HCT116 (cell line): ENCODE measurements around the gene EIF4A3. TPM values are rescaled to one million over a fixed set of nuclear protein-coding genes. Genes with fewer than 3 reads are reported as not detected.

Experiments used
- ATAC-seq: fragments of 200-7000 bp; cut with Tn5 transposase; 2 replicates; pipeline ENCODE4 v1.9.1; 2020; ENCODE audit warnings: mild to moderate bottlenecking, moderate library complexity
- BruUV-seq: library from RNA; stranded (reverse); fragments of 400-500 nt; replicated peaks from 2 replicates; lab custom pipeline; 2021; lab: Mats Ljungman, UMichigan
- CTCF ChIA-PET: fragments of 300-600 bp; sonication (Branson Sonifier 250); formaldehyde crosslinking; loops from one replicate; lab custom pipeline; 2021; ENCODE audit warnings: antibody characterized with exemption; lab: Charles Lee
- POLR2A ChIA-PET: fragments of 300-600, 350-600 bp; sonication (Branson Sonifier 250); formaldehyde crosslinking; loops from one replicate; lab custom pipeline; 2021; ENCODE audit warnings: antibody characterized with exemption; lab: Charles Lee
- RAD21 ChIA-PET, 2 experiments: fragments of 300-600 bp; sonication (Branson Sonifier 250); formaldehyde crosslinking; loops; one replicate each; lab custom pipeline; 2023; ENCODE audit warnings: low total read pairs in 2 of 2; ENCODE audit not compliant: uncharacterized antibody in 2 of 2, unreplicated experiment in 2 of 2, low non-redundant PET in 1 of 2; lab: Charles Lee
- DNase-seq: peaks from one replicate; pipeline ENCODE4 v3.0.0-alpha.2; 2010; ENCODE audit warnings: low read depth, low spot score
- H2AFZ ChIP-seq: fragments of 200-600 bp; shearing (Covaris generic), sonication (generic); 2 replicates; pipeline ENCODE4 v1.6.1; 2017; ENCODE audit warnings: low read depth, mixed run types, mixed read lengths, antibody characterized with exemption, low read length; ENCODE audit not compliant: poor library complexity, severe bottlenecking
- H3K27ac ChIP-seq: 2 replicates; pipeline ENCODE4 v1.5.1; 2012; ENCODE audit warnings: low read depth, low read length
- H3K27me3 ChIP-seq: fragments of 200-600 bp; sonication (generic); 2 replicates; pipeline ENCODE4 v1.6.1; 2016; ENCODE audit warnings: mixed run types, low read length, mixed read lengths; ENCODE audit not compliant: insufficient read depth
- H3K36me3 ChIP-seq, 2 experiments: fragments of 200-500 bp in 1 of 2; fragments of 200-600 bp in 1 of 2; sonication (Bioruptor generic) in 1 of 2; sonication (generic) in 1 of 2; 2 replicates each; pipeline versions ENCODE4 v1.5.1 to v1.6.1; 2014 to 2016; ENCODE audit warnings: low read length in 2 of 2, inconsistent platforms in 1 of 2, mixed read lengths in 1 of 2, mixed run types in 1 of 2; ENCODE audit not compliant: insufficient read depth in 2 of 2, control insufficient read depth in 1 of 2
- H3K4me1 ChIP-seq, 2 experiments: fragments of 200-600 bp in 1 of 2; sonication (generic) in 1 of 2; 2 replicates each; pipeline versions ENCODE4 v1.5.1 to v1.6.1; 2012 to 2017; ENCODE audit warnings: low read length in 2 of 2, inconsistent platforms in 1 of 2, mild to moderate bottlenecking in 1 of 2, mixed read lengths in 1 of 2, mixed run types in 1 of 2, moderate library complexity in 1 of 2; ENCODE audit not compliant: insufficient read depth in 2 of 2, control insufficient read depth in 1 of 2
- H3K4me2 ChIP-seq: fragments of 200-600 bp; sonication (generic); 2 replicates; pipeline ENCODE4 v1.6.1; 2017; ENCODE audit warnings: mixed run types, low read length, mixed read lengths
- H3K4me3 ChIP-seq, 2 experiments: fragments of 200-600 bp in 1 of 2; sonication (generic) in 1 of 2; replicated peaks in 1 of 2; 2 replicates each; pipeline ENCODE4 v1.5.1; 2011 to 2016; ENCODE audit warnings: low read length in 2 of 2, control low read depth in 1 of 2, low read depth in 1 of 2, mild to moderate bottlenecking in 1 of 2, mixed read lengths in 1 of 2, mixed run types in 1 of 2
- H3K79me2 ChIP-seq: fragments of 200-600 bp; sonication (generic); 2 replicates; pipeline ENCODE4 v1.6.1; 2017; ENCODE audit warnings: mild to moderate bottlenecking, mixed run types, low read length, moderate library complexity, mixed read lengths; ENCODE audit not compliant: insufficient read depth
- H3K9ac ChIP-seq: fragments of 200-600 bp; sonication (generic); 2 replicates; pipeline ENCODE4 v1.6.1; 2016; ENCODE audit warnings: low read length, mixed read lengths
- H3K9me2 ChIP-seq: fragments of 200-600 bp; sonication (generic), shearing (Covaris generic); 2 replicates; pipeline ENCODE4 v1.6.1; 2017; ENCODE audit warnings: mixed run types, mild to moderate bottlenecking, moderate library complexity; ENCODE audit not compliant: insufficient read depth
- H3K9me3 ChIP-seq, 2 experiments: fragments of 200-500 bp in 1 of 2; fragments of 200-600 bp in 1 of 2; sonication (Bioruptor generic) in 1 of 2; sonication (generic) in 1 of 2; 2 replicates each; pipeline ENCODE4 v1.6.1; 2014 to 2017; ENCODE audit warnings: low read length in 2 of 2, mixed read lengths in 2 of 2, inconsistent platforms in 1 of 2, low read depth in 1 of 2, mild to moderate bottlenecking in 1 of 2, mixed run types in 1 of 2, moderate library complexity in 1 of 2; ENCODE audit not compliant: control insufficient read depth in 1 of 2, insufficient read depth in 1 of 2
- H4K20me1 ChIP-seq: fragments of 200-600 bp; sonication (generic), shearing (Covaris generic); 2 replicates; pipeline ENCODE4 v1.6.1; 2017; ENCODE audit warnings: mixed run types, mild to moderate bottlenecking, moderate library complexity; ENCODE audit not compliant: insufficient read depth
- ATF3 ChIP-seq: IDR thresholded peaks from 2 replicates; pipeline ENCODE4 v1.6.1; 2012
- CBX3 ChIP-seq: IDR thresholded peaks from 2 replicates; pipeline ENCODE4 v1.6.1; 2012; ENCODE audit warnings: low read depth
- CEBPB ChIP-seq: IDR thresholded peaks from 2 replicates; pipeline ENCODE4 v1.6.1; 2012; ENCODE audit warnings: low read depth
- CTCF ChIP-seq, 3 experiments: fragments of 200-600 bp in 1 of 3; sonication (generic) in 1 of 3; IDR thresholded peaks in 2 of 3; conservative IDR thresholded peaks in 1 of 3; 2 replicates each; pipeline ENCODE4 v1.5.1; 2012 to 2017; ENCODE audit warnings: low read depth in 2 of 3, low read length in 2 of 3, antibody characterized with exemption in 1 of 3, borderline replicate concordance in 1 of 3, control low read depth in 1 of 3, mild to moderate bottlenecking in 1 of 3, mixed read lengths in 1 of 3, mixed run types in 1 of 3, moderate library complexity in 1 of 3; ENCODE audit not compliant: insufficient read depth in 1 of 3
- EGR1 ChIP-seq: IDR thresholded peaks from 2 replicates; pipeline ENCODE4 v1.6.1; 2012; ENCODE audit warnings: low read depth
- ELF1 ChIP-seq: IDR thresholded peaks from 2 replicates; pipeline ENCODE4 v1.6.1; 2012; ENCODE audit warnings: low read depth, borderline replicate concordance
- EZH2 ChIP-seq: fragments of 200-600 bp; sonication (generic); IDR thresholded peaks from 2 replicates; pipeline ENCODE4 v1.6.1; 2017; ENCODE audit warnings: antibody characterized with exemption, mixed run types
- EZH2phosphoT487 ChIP-seq: fragments of 200-600 bp; IDR thresholded peaks from 2 replicates; pipeline ENCODE4 v1.6.1; 2018; ENCODE audit warnings: antibody characterized with exemption, borderline replicate concordance
- FOSL1 ChIP-seq: IDR thresholded peaks from 2 replicates; pipeline ENCODE4 v1.6.1; 2012; ENCODE audit warnings: low read depth
- JUND ChIP-seq: IDR thresholded peaks from 2 replicates; pipeline ENCODE4 v1.6.1; 2012
- MAX ChIP-seq: IDR thresholded peaks from 2 replicates; pipeline ENCODE4 v1.6.1; 2012
- POLR2A ChIP-seq: IDR thresholded peaks from 2 replicates; pipeline ENCODE4 v1.7.0; 2011; ENCODE audit warnings: borderline replicate concordance; ENCODE audit not compliant: insufficient read depth, insufficient read length; ENCODE audit errors: extremely low read depth
- RAD21 ChIP-seq: IDR thresholded peaks from 2 replicates; pipeline ENCODE4 v1.6.1; 2012; ENCODE audit warnings: low read depth, mild to moderate bottlenecking
- REST ChIP-seq: IDR thresholded peaks from 2 replicates; pipeline ENCODE4 v1.6.1; 2012; ENCODE audit warnings: low read depth
- SIN3A ChIP-seq: IDR thresholded peaks from 2 replicates; pipeline ENCODE4 v1.6.1; 2012; ENCODE audit warnings: low read depth
- SRF ChIP-seq: IDR thresholded peaks from 2 replicates; pipeline ENCODE4 v1.6.1; 2012; ENCODE audit warnings: low read depth
- TCF7L2 ChIP-seq: IDR thresholded peaks from 2 replicates; pipeline ENCODE4 v1.7.0; 2011; ENCODE audit warnings: borderline replicate concordance, inconsistent platforms; ENCODE audit not compliant: insufficient read depth, insufficient read length; ENCODE audit errors: extremely low read depth
- ZBTB33 ChIP-seq: IDR thresholded peaks from 2 replicates; pipeline ENCODE4 v1.6.1; 2011; ENCODE audit warnings: mild to moderate bottlenecking, low read length, moderate library complexity; ENCODE audit not compliant: insufficient replicate concordance; ENCODE audit errors: extremely low read depth
- ZFX ChIP-seq: fragments of 450-650 bp; IDR thresholded peaks from 2 replicates; pipeline ENCODE4 v1.6.1; 2017
- ZNF274 ChIP-seq: fragments of 200-500 bp; sonication (Bioruptor generic); IDR thresholded peaks from 2 replicates; pipeline ENCODE4 v1.6.1; 2014; ENCODE audit warnings: mild to moderate bottlenecking, low read depth, low read length, inconsistent platforms
- intact Hi-C: fragments of 100-400 bp; cut with micrococcal nuclease; formaldehyde crosslinking; loops from 2 replicates; pipeline ENCODE4 v1.10.0; 2022
- total RNA-seq: library from RNA; stranded (reverse); gene quantifications from one replicate; pipeline ENCODE4 v1.2.1, GENCODE V29; 2021; ENCODE audit not compliant: unreplicated experiment

EIF4A3 gene
- total RNA-seq, 1 experiment from 2014 or later = 248 TPM

- H3K27me3 ChIP-seq = no peaks in the 10 kb centered on the region
- H3K4me1 ChIP-seq = peaks cover 0 to 13% of the 10 kb centered on the region in 2 experiments; a peak in 1 of 4 replicates
- no peak for TF ChIP-seq SRF
- no peak for TF ChIP-seq EZH2
- TF ChIP-seq ZBTB33 = no peak
- no peak for TF ChIP-seq EZH2phosphoT487
- TF ChIP-seq SIN3A = no peak
- no peak for TF ChIP-seq ZNF274
- TF ChIP-seq ELF1 = no peak
- TF ChIP-seq ZFX = no peak
- no peak for TF ChIP-seq RAD21
- TF ChIP-seq CEBPB = no peak
- TF ChIP-seq EGR1 = no peak
- TF ChIP-seq CTCF (IDR thresholded peaks at IDR 0.05 in 2 of 3, conservative IDR thresholded peaks at IDR 0.05 in 1 of 3; ENCODE audit: borderline replicate concordance in 1 of 3, insufficient read depth in 1 of 3, low read depth in 2 of 3, low read length in 2 of 3) = no peak
- TF ChIP-seq FOSL1 = no peak
- TF ChIP-seq REST = no peak
- no peak for TF ChIP-seq POLR2A
- no peak for TF ChIP-seq CBX3
- TF ChIP-seq ATF3 = no peak
- TF ChIP-seq JUND = no peak
- TF ChIP-seq MAX = no peak
- no peak for TF ChIP-seq TCF7L2
- TF ChIP-seq, all 23 proteins: peak for 0
- no peak overlapping the region for H3K9ac ChIP-seq
- no peak overlapping the region for H3K4me3 ChIP-seq
- H3K9me3 ChIP-seq = no peaks in the 10 kb centered on the region
- no TSS peak for BruUV-seq
- no peaks in the 10 kb centered on the region for H4K20me1 ChIP-seq
- ChIA-PET CTCF (no interaction called here), POLR2A (no interaction called here), RAD21 (no interaction called here)
- no peak for ATAC-seq
- no peak overlapping the region for H3K27ac ChIP-seq
- no peaks in the 10 kb centered on the region; a peak in 1 of 4 replicates for H3K36me3 ChIP-seq
- DNase-seq = no peak
- H3K9me2 ChIP-seq = no peaks in the 10 kb centered on the region
- no peaks in the 10 kb centered on the region for H3K79me2 ChIP-seq
- intact Hi-C loops = no loop called here
- no peak overlapping the region for H3K4me2 ChIP-seq
- no peak overlapping the region for H2AFZ ChIP-seq
Observed at GRCh38 chr17:80119839-80120238, 27.1 kb downstream of the EIF4A3 start.
